Measurements from ENCODE around the gene NHLRC4. TPM values are rescaled to one million over a fixed set of nuclear protein-coding genes. Genes with fewer than 3 reads are reported as not detected.
A peak's percentile ranks its signal among the peaks of the same experiment; 100 is the strongest.

The NHLRC4 gene
- total and polyA plus RNA-seq, 2 of the 13 experiments (the other 11 are each of a cell fraction or from before 2014, with no cell fraction given) = 0.40 to 0.59 TPM

DNA sequence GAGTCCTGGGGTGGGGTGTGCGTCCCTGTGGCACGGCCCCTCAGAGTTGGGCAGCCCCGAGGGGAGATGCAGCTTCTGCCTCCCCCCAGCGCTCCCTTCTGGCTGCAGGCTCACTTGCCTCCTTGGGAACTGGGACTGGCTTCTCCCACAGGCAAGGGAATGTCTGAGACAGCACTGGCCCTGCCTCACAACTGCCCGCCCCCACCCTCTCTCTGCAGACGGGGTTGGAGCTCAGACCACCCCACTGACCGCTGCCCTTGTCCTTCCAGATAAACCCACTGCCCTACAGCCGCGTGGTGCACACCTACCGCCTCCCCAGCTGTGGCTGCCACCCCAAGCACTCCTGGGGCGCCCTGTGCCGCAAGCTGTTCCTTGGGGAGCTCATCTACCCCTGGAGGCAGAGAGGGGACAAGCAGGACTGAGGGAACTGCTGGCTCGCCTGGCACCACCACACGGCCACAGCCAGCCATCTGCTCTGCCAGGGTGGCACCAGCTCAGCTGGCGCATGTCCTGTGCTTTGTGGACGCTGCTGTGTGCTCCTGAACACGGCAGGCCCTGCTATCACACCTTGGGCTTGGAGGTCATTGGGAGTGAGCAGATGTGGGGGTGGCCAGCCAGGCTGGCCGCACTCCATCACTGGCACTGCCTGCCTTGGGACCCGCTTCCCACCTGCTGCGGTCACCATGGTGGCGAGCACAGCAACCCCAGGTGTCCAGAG, 16.0 kb downstream of the NHLRC4 start:
- WGBS (ENCODE audit: low lambda C conversion rate) = 87% methylated on average over 10 of the region's 21 CpGs
- Histone ChIP-seq H3K9me3 (ENCODE audit: low read length) (no peaks in the 10 kb centered on the region), H3K36me3 (replicated peaks in 1 of 2; ENCODE audit: control insufficient read depth in 1 of 2, insufficient read depth in 2 of 2, low read length in 2 of 2) (no peaks in the 10 kb centered on the region), H3K27ac (ENCODE audit: extremely low read length, insufficient read depth, low read length) (no peak overlapping the region), H4K20me1 (ENCODE audit: insufficient read depth, low read length) (no peaks in the 10 kb centered on the region), H3K9ac (ENCODE audit: insufficient read depth, low read depth, low read length) (no peak overlapping the region), H2AFZ (ENCODE audit: low read length) (no peak overlapping the region), H3K4me2 (ENCODE audit: low read depth, low read length) (no peak overlapping the region), H3K27me3 (ENCODE audit: control insufficient read depth in 1 of 2, insufficient read depth in 2 of 2, low read length in 2 of 2) (no peaks in the 10 kb centered on the region), H3K79me2 (ENCODE audit: insufficient read depth, low read length) (peaks cover 3% of the 10 kb centered on the region), H3K4me3 (replicated peaks in 1 of 3; ENCODE audit: insufficient read depth in 1 of 3, low read depth in 2 of 3, low read length in 3 of 3) (no peak overlapping the region), H3K4me1 (ENCODE audit: insufficient read depth, low read length) (peaks cover 28% of the 10 kb centered on the region)
- ATAC-seq (no peak), FAIRE-seq (no peak), DNase-seq (ENCODE audit: low spot score) (no peak)
- POLR2A ChIA-PET = no interaction called here
- BruUV-seq (replicated peaks) = no TSS peak
- intact Hi-C loops (cut with micrococcal nuclease; ENCODE audit: unreplicated experiment) = loop anchor here (10.0 kb wide), 1 partner anchor 62 kb away; the partner anchor contains the start of genes MCRIP2 and WDR90
- in situ Hi-C loops (cut with HindIII; ENCODE audit: extremely low pct_ligation_motif_present, low pct_unique_long_range_greater_than_20kb) = no loop called here
- CTCF ChIA-PET (ENCODE audit: low intra/inter-chr PET ratio, low total read pairs) = no interaction called here
- TF ChIP-seq, protein P1, sequence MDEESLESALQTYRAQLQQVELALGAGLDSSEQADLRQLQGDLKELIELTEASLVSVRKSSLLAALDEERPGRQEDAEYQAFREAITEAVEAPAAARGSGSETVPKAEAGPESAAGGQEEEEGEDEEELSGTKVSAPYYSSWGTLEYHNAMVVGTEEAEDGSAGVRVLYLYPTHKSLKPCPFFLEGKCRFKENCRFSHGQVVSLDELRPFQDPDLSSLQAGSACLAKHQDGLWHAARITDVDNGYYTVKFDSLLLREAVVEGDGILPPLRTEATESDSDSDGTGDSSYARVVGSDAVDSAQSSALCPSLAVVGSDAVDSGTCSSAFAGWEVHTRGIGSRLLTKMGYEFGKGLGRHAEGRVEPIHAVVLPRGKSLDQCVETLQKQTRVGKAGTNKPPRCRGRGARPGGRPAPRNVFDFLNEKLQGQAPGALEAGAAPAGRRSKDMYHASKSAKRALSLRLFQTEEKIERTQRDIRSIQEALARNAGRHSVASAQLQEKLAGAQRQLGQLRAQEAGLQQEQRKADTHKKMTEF (CRISPR knock-in tag; IDR thresholded peaks at IDR 0.05) = no peak
- TF ChIP-seq HNRNPL (IDR thresholded peaks at IDR 0.05; ENCODE audit: low read depth, low read length) (peak; percentile 80), RBFOX2 (IDR thresholded peaks at IDR 0.05; ENCODE audit: low read depth, low read length) (0 out of 2 replicates have a peak, but pooled peaks have one; percentile 16), JUNB (CRISPR knock-in tag; IDR thresholded peaks at IDR 0.05; ENCODE audit: borderline replicate concordance) (no peak), POLR2G (IDR thresholded peaks at IDR 0.05; ENCODE audit: low read depth, low read length) (0 out of 2 replicates have a peak, but pooled peaks have one; percentile 31), ZNF550 (CRISPR knock-in tag; IDR thresholded peaks at IDR 0.05; ENCODE audit: borderline replicate concordance) (no peak), ONECUT2 (CRISPR knock-in tag; IDR thresholded peaks at IDR 0.05) (no peak), CCDC6 (CRISPR knock-in tag; IDR thresholded peaks at IDR 0.05) (no peak), RFXANK (CRISPR knock-in tag; IDR thresholded peaks at IDR 0.05) (no peak), ZSCAN31 (CRISPR knock-in tag; IDR thresholded peaks at IDR 0.05; ENCODE audit: low read depth) (no peak), ZNF746 (CRISPR knock-in tag; IDR thresholded peaks at IDR 0.05) (no peak), KDM3A (CRISPR knock-in tag; IDR thresholded peaks at IDR 0.05; ENCODE audit: low read depth) (no peak), CREM (IDR thresholded peaks at IDR 0.05) (no peak), CREM (CRISPR knock-in tag; IDR thresholded peaks at IDR 0.05) (no peak), GATAD2A (CRISPR knock-in tag; IDR thresholded peaks at IDR 0.05) (no peak), MAZ (IDR thresholded peaks at IDR 0.05; ENCODE audit: borderline replicate concordance, low read depth, low read length) (no peak), MAZ (CRISPR knock-in tag; IDR thresholded peaks at IDR 0.05; ENCODE audit: low read depth) (no peak), HCFC1 (IDR thresholded peaks at IDR 0.05; ENCODE audit: low read depth, low read length) (no peak)
- TF ChIP-seq, protein P2, sequence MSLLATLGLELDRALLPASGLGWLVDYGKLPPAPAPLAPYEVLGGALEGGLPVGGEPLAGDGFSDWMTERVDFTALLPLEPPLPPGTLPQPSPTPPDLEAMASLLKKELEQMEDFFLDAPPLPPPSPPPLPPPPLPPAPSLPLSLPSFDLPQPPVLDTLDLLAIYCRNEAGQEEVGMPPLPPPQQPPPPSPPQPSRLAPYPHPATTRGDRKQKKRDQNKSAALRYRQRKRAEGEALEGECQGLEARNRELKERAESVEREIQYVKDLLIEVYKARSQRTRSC (CRISPR knock-in tag; IDR thresholded peaks at IDR 0.05; ENCODE audit: low read depth) = no peak
- TF ChIP-seq, protein P3, sequence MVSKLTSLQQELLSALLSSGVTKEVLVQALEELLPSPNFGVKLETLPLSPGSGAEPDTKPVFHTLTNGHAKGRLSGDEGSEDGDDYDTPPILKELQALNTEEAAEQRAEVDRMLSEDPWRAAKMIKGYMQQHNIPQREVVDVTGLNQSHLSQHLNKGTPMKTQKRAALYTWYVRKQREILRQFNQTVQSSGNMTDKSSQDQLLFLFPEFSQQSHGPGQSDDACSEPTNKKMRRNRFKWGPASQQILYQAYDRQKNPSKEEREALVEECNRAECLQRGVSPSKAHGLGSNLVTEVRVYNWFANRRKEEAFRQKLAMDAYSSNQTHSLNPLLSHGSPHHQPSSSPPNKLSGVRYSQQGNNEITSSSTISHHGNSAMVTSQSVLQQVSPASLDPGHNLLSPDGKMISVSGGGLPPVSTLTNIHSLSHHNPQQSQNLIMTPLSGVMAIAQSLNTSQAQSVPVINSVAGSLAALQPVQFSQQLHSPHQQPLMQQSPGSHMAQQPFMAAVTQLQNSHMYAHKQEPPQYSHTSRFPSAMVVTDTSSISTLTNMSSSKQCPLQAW (CRISPR knock-in tag; IDR thresholded peaks at IDR 0.05) = no peak
- TF ChIP-seq, protein P4, sequence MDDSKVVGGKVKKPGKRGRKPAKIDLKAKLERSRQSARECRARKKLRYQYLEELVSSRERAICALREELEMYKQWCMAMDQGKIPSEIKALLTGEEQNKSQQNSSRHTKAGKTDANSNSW (CRISPR knock-in tag; IDR thresholded peaks at IDR 0.05; ENCODE audit: borderline replicate concordance) = no peak
